ENCODE measurements around the gene AEN. TPM values are rescaled to one million over a fixed set of nuclear protein-coding genes. Genes with fewer than 3 reads are reported as not detected.

The AEN gene
- total RNA-seq, 1 experiment from 2014 or later: 67.6 TPM

DNA sequence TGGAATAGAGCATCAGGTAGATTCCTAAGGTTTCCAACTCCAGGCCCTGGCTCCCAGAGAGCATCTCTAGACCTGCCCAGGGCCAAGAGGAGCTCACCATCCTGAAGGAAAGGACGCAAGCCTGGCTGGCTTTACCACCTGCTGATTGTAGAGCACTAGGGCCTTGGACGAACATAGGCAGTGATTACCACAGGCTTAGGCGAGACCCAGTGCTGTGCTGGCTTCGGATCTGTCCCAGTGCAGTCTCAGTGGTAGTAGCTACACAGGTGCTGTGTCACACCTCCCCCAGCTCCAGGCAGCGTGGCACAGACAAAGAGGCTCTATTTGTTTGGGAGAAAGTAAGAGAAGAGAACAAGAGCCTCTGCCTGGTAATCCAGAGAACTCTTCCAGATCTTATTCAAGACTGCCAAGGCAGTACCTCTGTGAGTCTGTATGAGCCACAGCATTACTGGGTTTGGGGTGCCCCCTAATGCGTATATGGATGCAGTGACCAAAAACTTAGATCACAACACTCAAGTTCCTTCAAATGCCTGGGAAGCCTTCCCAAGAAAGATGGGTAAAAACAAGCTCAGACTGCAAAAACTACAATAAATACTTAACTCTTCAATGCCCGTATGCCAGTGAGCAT, 43.1 kb downstream of the AEN start:
- peaks cover 32% of the 10 kb centered on the region for H3K4me1 Mint-ChIP-seq (ENCODE audit: insufficient read depth, unreplicated experiment)
- BruUV-seq (replicated peaks): no TSS peak
- POLR2A ChIA-PET: interaction anchor here (0.6 kb wide), 1 partner anchor 25 kb away, joined by 3 read pairs; the partner anchor contains the start of gene ISG20
- DNase-seq (ENCODE audit: unreplicated experiment): no peak
- H3K27ac Mint-ChIP-seq (ENCODE audit: low read depth, unreplicated experiment): no peak overlapping the region
- H3K36me3 Mint-ChIP-seq (ENCODE audit: insufficient read depth, unreplicated experiment): no peaks in the 10 kb centered on the region
- CTCF ChIA-PET: interaction anchor here (0.6 to 1.2 kb wide), 3 partner anchors 11 to 216 kb away, joined by 3 read pairs; no protein-coding TSS in a partner anchor
- no peak overlapping the region for H3K4me3 Mint-ChIP-seq (ENCODE audit: unreplicated experiment)
- peaks cover 12% of the 10 kb centered on the region for H3K27me3 Mint-ChIP-seq (ENCODE audit: insufficient read depth, unreplicated experiment)
- no peaks in the 10 kb centered on the region for H3K9me3 Mint-ChIP-seq (ENCODE audit: unreplicated experiment)
- TF ChIP-seq, protein P1, sequence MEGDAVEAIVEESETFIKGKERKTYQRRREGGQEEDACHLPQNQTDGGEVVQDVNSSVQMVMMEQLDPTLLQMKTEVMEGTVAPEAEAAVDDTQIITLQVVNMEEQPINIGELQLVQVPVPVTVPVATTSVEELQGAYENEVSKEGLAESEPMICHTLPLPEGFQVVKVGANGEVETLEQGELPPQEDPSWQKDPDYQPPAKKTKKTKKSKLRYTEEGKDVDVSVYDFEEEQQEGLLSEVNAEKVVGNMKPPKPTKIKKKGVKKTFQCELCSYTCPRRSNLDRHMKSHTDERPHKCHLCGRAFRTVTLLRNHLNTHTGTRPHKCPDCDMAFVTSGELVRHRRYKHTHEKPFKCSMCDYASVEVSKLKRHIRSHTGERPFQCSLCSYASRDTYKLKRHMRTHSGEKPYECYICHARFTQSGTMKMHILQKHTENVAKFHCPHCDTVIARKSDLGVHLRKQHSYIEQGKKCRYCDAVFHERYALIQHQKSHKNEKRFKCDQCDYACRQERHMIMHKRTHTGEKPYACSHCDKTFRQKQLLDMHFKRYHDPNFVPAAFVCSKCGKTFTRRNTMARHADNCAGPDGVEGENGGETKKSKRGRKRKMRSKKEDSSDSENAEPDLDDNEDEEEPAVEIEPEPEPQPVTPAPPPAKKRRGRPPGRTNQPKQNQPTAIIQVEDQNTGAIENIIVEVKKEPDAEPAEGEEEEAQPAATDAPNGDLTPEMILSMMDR (IDR thresholded peaks at IDR 0.05; ENCODE audit: unreplicated experiment): no peak
- intact Hi-C loops (cut with micrococcal nuclease): no loop called here

DNA sequence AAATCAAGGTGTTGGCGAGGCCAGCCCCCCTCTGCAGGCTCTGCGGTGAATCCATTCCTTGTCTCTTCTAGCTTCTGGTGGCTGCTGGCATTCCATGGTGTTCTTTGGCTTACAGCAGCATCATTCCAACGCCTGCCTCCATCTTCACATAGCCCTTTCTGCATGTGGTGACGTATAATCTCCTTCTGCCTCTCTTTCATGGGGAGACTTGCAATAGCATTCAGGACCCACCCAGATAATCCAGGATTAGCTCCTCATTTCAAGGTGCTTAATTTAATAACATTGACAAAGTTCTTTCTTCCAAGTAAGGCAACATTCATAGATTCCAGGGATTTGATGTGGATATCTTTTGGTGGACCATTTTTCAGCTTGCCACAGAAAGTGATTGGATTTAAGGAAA, 53.5 kb downstream of the AEN start:
- DNase-seq (ENCODE audit: unreplicated experiment): no peak
- Mint-ChIP-seq H3K4me1 (ENCODE audit: insufficient read depth, unreplicated experiment) (peaks cover 7% of the 10 kb centered on the region), H3K27me3 (ENCODE audit: insufficient read depth, unreplicated experiment) (peaks cover 43% of the 10 kb centered on the region), H3K36me3 (ENCODE audit: insufficient read depth, unreplicated experiment) (no peaks in the 10 kb centered on the region), H3K27ac (ENCODE audit: low read depth, unreplicated experiment) (no peak overlapping the region), H3K9me3 (ENCODE audit: unreplicated experiment) (no peaks in the 10 kb centered on the region), H3K4me3 (ENCODE audit: unreplicated experiment) (no peak overlapping the region)
- ChIA-PET POLR2A (no interaction called here), CTCF (interaction anchor here (1.1 kb wide), 1 partner anchor 11 kb away, joined by 3 read pairs; no protein-coding TSS in a partner anchor)
- BruUV-seq (replicated peaks): no TSS peak
- TF ChIP-seq, protein P1 (IDR thresholded peaks at IDR 0.05; ENCODE audit: unreplicated experiment): no peak
- intact Hi-C loops (cut with micrococcal nuclease): no loop called here

DNA sequence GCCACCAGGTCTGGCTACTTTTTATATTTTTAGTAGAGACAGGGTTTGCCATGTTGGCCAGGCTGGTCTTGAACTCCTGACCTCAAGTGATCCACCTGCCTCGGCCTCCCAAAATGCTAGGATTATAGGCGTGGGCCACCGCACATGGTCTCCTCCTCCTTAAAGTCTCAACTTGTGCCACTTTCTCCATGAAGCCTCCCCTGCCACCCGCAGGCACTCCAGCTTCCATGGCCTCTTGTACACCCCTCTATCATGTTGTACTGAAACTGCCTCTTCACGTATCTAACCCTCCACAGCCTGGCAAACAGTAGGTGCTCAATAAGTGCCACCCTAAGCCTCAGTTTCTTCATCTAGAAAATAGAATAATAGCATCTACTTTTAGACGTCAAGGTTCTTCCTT, 57.6 kb downstream of the AEN start:
- intact Hi-C loops (cut with micrococcal nuclease): no loop called here
- Mint-ChIP-seq H3K4me3 (ENCODE audit: unreplicated experiment) (no peak overlapping the region), H3K4me1 (ENCODE audit: insufficient read depth, unreplicated experiment) (peaks cover 7% of the 10 kb centered on the region), H3K27ac (ENCODE audit: low read depth, unreplicated experiment) (no peak overlapping the region), H3K27me3 (ENCODE audit: insufficient read depth, unreplicated experiment) (peaks cover 17% of the 10 kb centered on the region), H3K36me3 (ENCODE audit: insufficient read depth, unreplicated experiment) (no peaks in the 10 kb centered on the region), H3K9me3 (ENCODE audit: unreplicated experiment) (no peaks in the 10 kb centered on the region)
- no peak for DNase-seq (ENCODE audit: unreplicated experiment)
- TF ChIP-seq, protein P1 (IDR thresholded peaks at IDR 0.05; ENCODE audit: unreplicated experiment): no peak
- CTCF ChIA-PET: interaction anchor here (1.7 kb wide), 1 partner anchor 122 kb away, joined by 8 read pairs; no protein-coding TSS in a partner anchor
- BruUV-seq (replicated peaks): no TSS peak
- POLR2A ChIA-PET: no interaction called here

DNA sequence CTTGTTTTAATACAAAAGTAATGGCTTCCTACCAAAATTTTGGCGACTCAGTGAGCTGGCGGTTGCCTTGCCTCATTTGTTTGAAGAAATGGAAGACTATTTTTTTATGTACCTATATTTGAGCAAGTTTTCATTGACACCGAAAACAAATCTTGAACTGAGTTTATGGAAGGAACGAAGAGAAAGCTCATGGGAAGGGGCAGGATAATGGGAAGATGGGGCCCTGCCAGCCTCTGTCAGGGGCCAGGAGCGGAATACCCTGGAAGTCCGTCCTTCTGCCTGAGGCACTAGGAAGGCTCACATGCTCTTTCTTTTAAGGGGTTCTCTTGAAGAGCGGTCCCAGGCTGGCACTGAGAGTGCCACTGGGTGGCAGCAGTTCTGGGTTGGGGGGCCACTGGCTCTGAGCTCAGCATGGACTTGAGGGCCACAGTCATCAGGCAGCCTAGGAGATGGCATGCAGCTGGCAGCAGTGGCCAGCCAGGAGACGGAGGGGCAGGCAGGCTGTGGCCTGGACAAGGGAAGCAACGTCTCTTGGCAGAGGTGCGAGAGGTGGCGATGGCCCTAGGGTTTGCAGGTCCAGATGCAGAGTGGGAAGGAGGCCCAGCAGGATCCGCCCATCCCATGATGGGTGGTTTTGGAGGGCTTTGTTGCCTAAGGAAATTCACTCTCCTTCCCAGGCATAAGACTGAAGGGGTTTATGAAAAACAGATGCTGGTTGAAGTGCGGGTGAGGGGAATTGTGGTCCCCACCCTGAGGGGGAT, 59.3 kb downstream of the AEN start:
- Mint-ChIP-seq H3K36me3 (ENCODE audit: insufficient read depth, unreplicated experiment) (no peaks in the 10 kb centered on the region), H3K27ac (ENCODE audit: low read depth, unreplicated experiment) (no peak overlapping the region), H3K4me3 (ENCODE audit: unreplicated experiment) (no peak overlapping the region), H3K4me1 (ENCODE audit: insufficient read depth, unreplicated experiment) (peaks cover 7% of the 10 kb centered on the region), H3K27me3 (ENCODE audit: insufficient read depth, unreplicated experiment) (peaks cover 17% of the 10 kb centered on the region), H3K9me3 (ENCODE audit: unreplicated experiment) (no peaks in the 10 kb centered on the region)
- CTCF ChIA-PET: interaction anchor here (0.9 kb wide), 1 partner anchor 199 kb away, joined by 3 read pairs; no protein-coding TSS in a partner anchor
- no TSS peak for BruUV-seq (replicated peaks)
- POLR2A ChIA-PET: no interaction called here
- TF ChIP-seq, protein P1 (IDR thresholded peaks at IDR 0.05; ENCODE audit: unreplicated experiment): no peak
- intact Hi-C loops (cut with micrococcal nuclease): no loop called here
- no peak for DNase-seq (ENCODE audit: unreplicated experiment)
